ENCODE measurements around the gene FSIP1.

Gene FSIP1

GRCh38 chr15:39645138-39645975 lies 137.3 kb downstream of the FSIP1 start:
- no peak overlapping the region for H3K4me2 ChIP-seq (ENCODE audit: low read length)
- H3K9ac ChIP-seq (ENCODE audit: low read length): no peak overlapping the region

GRCh38 chr15:39644136-39644535 lies 138.5 kb downstream of the FSIP1 start:
- DNase-seq: no peak
- peak overlapping the region; percentile 9 for H4K8ac ChIP-seq (ENCODE audit: low read depth, low read length)
- H3K9me3 ChIP-seq (ENCODE audit: insufficient read depth, low read depth, low read length): no peaks in the 10 kb centered on the region
- WGBS (ENCODE audit: extremely low coverage, insufficient coverage, insufficient read length): no CpG with 5 or more reads among the region's 13 CpGs
- H4K91ac ChIP-seq (ENCODE audit: low read depth, low read length): peak overlapping the region; percentile 26
- H3K27ac ChIP-seq (ENCODE audit: low read depth, low read length): no peak overlapping the region
- no peaks in the 10 kb centered on the region for H3K79me2 ChIP-seq (ENCODE audit: control insufficient read depth, insufficient read depth, low read length, poor library complexity)
- peak overlapping the region; percentile 63 for H2BK120ac ChIP-seq (ENCODE audit: insufficient read depth, low read length, poor library complexity)
- H3K4me1 ChIP-seq (ENCODE audit: control insufficient read depth in 1 of 2, insufficient read depth in 2 of 2, low read length in 2 of 2): peaks cover 3 to 11% of the 10 kb centered on the region in 2 experiments
- peak overlapping the region; percentile 44 for H4K12ac ChIP-seq (ENCODE audit: low read depth, low read length)
- H3K4me2 ChIP-seq (ENCODE audit: low read length): no peak overlapping the region
- no peak overlapping the region for H2AFZ ChIP-seq (ENCODE audit: insufficient read depth, low read length, poor library complexity)
- H3K9ac ChIP-seq (ENCODE audit: low read length): no peak overlapping the region
- H2AK5ac ChIP-seq (ENCODE audit: low read length): no peak overlapping the region
- no peak overlapping the region for H2BK12ac ChIP-seq (ENCODE audit: low read length)
- no peak overlapping the region for H2BK5ac ChIP-seq (ENCODE audit: low read depth, low read length, poor library complexity)
- no peak overlapping the region for H3K14ac ChIP-seq (ENCODE audit: low read length)
- no peaks in the 10 kb centered on the region for H3K27me3 ChIP-seq (ENCODE audit: insufficient read depth, low read length)
- H3K4me3 ChIP-seq (ENCODE audit: low read depth, low read length): no peak overlapping the region
- peaks cover 4% of the 10 kb centered on the region for H3K79me1 ChIP-seq (ENCODE audit: low read length)
- no peaks in the 10 kb centered on the region for H3K36me3 ChIP-seq (ENCODE audit: control insufficient read depth in 1 of 2, insufficient read depth in 2 of 2, low read length in 2 of 2)
- no peak overlapping the region for H3K4ac ChIP-seq (ENCODE audit: low read depth, low read length)
- no peak overlapping the region for H3K23ac ChIP-seq (ENCODE audit: low read length)
- no peak overlapping the region for H3K18ac ChIP-seq (ENCODE audit: low read length)

More at GRCh38 chr15:39645138-39645975, 137.3 kb downstream of the FSIP1 start:
- H3K79me1 ChIP-seq (ENCODE audit: low read length): peaks cover 4% of the 10 kb centered on the region
- H3K14ac ChIP-seq (ENCODE audit: low read length): peak overlapping the region; percentile 67
- DNase-seq: no peak
- no peaks in the 10 kb centered on the region for H3K36me3 ChIP-seq (ENCODE audit: control insufficient read depth in 1 of 2, insufficient read depth in 2 of 2, low read length in 2 of 2)
- no peak overlapping the region for H2BK5ac ChIP-seq (ENCODE audit: low read depth, low read length, poor library complexity)
- H3K27me3 ChIP-seq (ENCODE audit: insufficient read depth, low read length): no peaks in the 10 kb centered on the region
- H4K91ac ChIP-seq (ENCODE audit: low read depth, low read length): peak overlapping the region; percentile 50
- H2BK12ac ChIP-seq (ENCODE audit: low read length): peak overlapping the region; percentile 29
- peak overlapping the region; percentile 64 for H2BK120ac ChIP-seq (ENCODE audit: insufficient read depth, low read length, poor library complexity)
- H3K79me2 ChIP-seq (ENCODE audit: control insufficient read depth, insufficient read depth, low read length, poor library complexity): no peaks in the 10 kb centered on the region
- H2AK5ac ChIP-seq (ENCODE audit: low read length): no peak overlapping the region
- H4K8ac ChIP-seq (ENCODE audit: low read depth, low read length): peak overlapping the region; percentile 11
- no peak overlapping the region for H4K12ac ChIP-seq (ENCODE audit: low read depth, low read length)
- no CpG with 5 or more reads among the region's 20 CpGs for WGBS (ENCODE audit: extremely low coverage, insufficient coverage, insufficient read length)
- H3K4me3 ChIP-seq (ENCODE audit: low read depth, low read length): no peak overlapping the region
- H3K23ac ChIP-seq (ENCODE audit: low read length): no peak overlapping the region
- H3K4me1 ChIP-seq (ENCODE audit: control insufficient read depth in 1 of 2, insufficient read depth in 2 of 2, low read length in 2 of 2): peaks cover 3 to 11% of the 10 kb centered on the region in 2 experiments
- no peak overlapping the region for H3K27ac ChIP-seq (ENCODE audit: low read depth, low read length)
- peak overlapping the region; percentile 21 for H3K18ac ChIP-seq (ENCODE audit: low read length)
- H2AFZ ChIP-seq (ENCODE audit: insufficient read depth, low read length, poor library complexity): no peak overlapping the region
- H3K4ac ChIP-seq (ENCODE audit: low read depth, low read length): no peak overlapping the region
- H3K9me3 ChIP-seq (ENCODE audit: insufficient read depth, low read depth, low read length): no peaks in the 10 kb centered on the region

- WGBS (ENCODE audit: extremely low coverage, insufficient coverage, insufficient read length): no CpG with 5 or more reads among the region's 1 CpG
- Histone ChIP-seq H3K4me1 (ENCODE audit: control insufficient read depth in 1 of 2, insufficient read depth in 2 of 2, low read length in 2 of 2) (peaks cover 3 to 11% of the 10 kb centered on the region in 2 experiments), H4K91ac (ENCODE audit: low read depth, low read length) (no peak overlapping the region), H2AK5ac (ENCODE audit: low read length) (no peak overlapping the region), H3K4me2 (ENCODE audit: low read length) (no peak overlapping the region), H3K4me3 (ENCODE audit: low read depth, low read length) (no peak overlapping the region), H3K4ac (ENCODE audit: low read depth, low read length) (no peak overlapping the region), H3K36me3 (ENCODE audit: control insufficient read depth in 1 of 2, insufficient read depth in 2 of 2, low read length in 2 of 2) (no peaks in the 10 kb centered on the region), H2BK120ac (ENCODE audit: insufficient read depth, low read length, poor library complexity) (no peak overlapping the region), H3K79me2 (ENCODE audit: control insufficient read depth, insufficient read depth, low read length, poor library complexity) (no peaks in the 10 kb centered on the region), H3K27me3 (ENCODE audit: insufficient read depth, low read length) (no peaks in the 10 kb centered on the region), H3K9me3 (ENCODE audit: insufficient read depth, low read depth, low read length) (no peaks in the 10 kb centered on the region), H4K12ac (ENCODE audit: low read depth, low read length) (no peak overlapping the region), H3K23ac (ENCODE audit: low read length) (no peak overlapping the region), H2AFZ (ENCODE audit: insufficient read depth, low read length, poor library complexity) (no peak overlapping the region), H2BK5ac (ENCODE audit: low read depth, low read length, poor library complexity) (no peak overlapping the region), H4K8ac (ENCODE audit: low read depth, low read length) (no peak overlapping the region), H3K9ac (ENCODE audit: low read length) (no peak overlapping the region), H3K18ac (ENCODE audit: low read length) (no peak overlapping the region), H3K79me1 (ENCODE audit: low read length) (peaks cover 4% of the 10 kb centered on the region), H3K27ac (ENCODE audit: low read depth, low read length) (no peak overlapping the region), H2BK12ac (ENCODE audit: low read length) (no peak overlapping the region), H3K14ac (ENCODE audit: low read length) (no peak overlapping the region)
- DNase-seq: no peak
These were observed 138.9 kb downstream of the FSIP1 start for GRCh38 chr15:39643727-39644126.

- H2BK120ac ChIP-seq (ENCODE audit: insufficient read depth, low read length, poor library complexity): no peak overlapping the region
- no peaks in the 10 kb centered on the region for H3K9me3 ChIP-seq (ENCODE audit: insufficient read depth, low read depth, low read length)
- H2AFZ ChIP-seq (ENCODE audit: insufficient read depth, low read length, poor library complexity): no peak overlapping the region
- H3K4me3 ChIP-seq (ENCODE audit: low read depth, low read length): no peak overlapping the region
- H3K79me1 ChIP-seq (ENCODE audit: low read length): peaks cover 4% of the 10 kb centered on the region
- no peak overlapping the region for H4K12ac ChIP-seq (ENCODE audit: low read depth, low read length)
- H4K91ac ChIP-seq (ENCODE audit: low read depth, low read length): no peak overlapping the region
- H3K27me3 ChIP-seq (ENCODE audit: insufficient read depth, low read length): no peaks in the 10 kb centered on the region
- no peak overlapping the region for H2BK5ac ChIP-seq (ENCODE audit: low read depth, low read length, poor library complexity)
- H3K23ac ChIP-seq (ENCODE audit: low read length): no peak overlapping the region
- peak overlapping the region; percentile 52 for H3K27ac ChIP-seq (ENCODE audit: low read depth, low read length)
- H3K4me1 ChIP-seq (ENCODE audit: control insufficient read depth in 1 of 2, insufficient read depth in 2 of 2, low read length in 2 of 2): peaks cover 3 to 11% of the 10 kb centered on the region in 2 experiments
- no CpG with 5 or more reads among the region's 5 CpGs for WGBS (ENCODE audit: extremely low coverage, insufficient coverage, insufficient read length)
- no peaks in the 10 kb centered on the region for H3K36me3 ChIP-seq (ENCODE audit: control insufficient read depth in 1 of 2, insufficient read depth in 2 of 2, low read length in 2 of 2)
- H3K18ac ChIP-seq (ENCODE audit: low read length): no peak overlapping the region
- H4K8ac ChIP-seq (ENCODE audit: low read depth, low read length): no peak overlapping the region
- no peak overlapping the region for H2AK5ac ChIP-seq (ENCODE audit: low read length)
- H3K4me2 ChIP-seq (ENCODE audit: low read length): no peak overlapping the region
- H3K79me2 ChIP-seq (ENCODE audit: control insufficient read depth, insufficient read depth, low read length, poor library complexity): no peaks in the 10 kb centered on the region
- H2BK12ac ChIP-seq (ENCODE audit: low read length): no peak overlapping the region
- no peak overlapping the region for H3K14ac ChIP-seq (ENCODE audit: low read length)
- no peak overlapping the region for H3K9ac ChIP-seq (ENCODE audit: low read length)
- DNase-seq: no peak
- no peak overlapping the region for H3K4ac ChIP-seq (ENCODE audit: low read depth, low read length)
These were observed 140.5 kb downstream of the FSIP1 start for GRCh38 chr15:39642011-39642640.
